Osteoblast (primary cell): ENCODE measurements around the gene FBLN1. TPM values are rescaled to one million over a fixed set of nuclear protein-coding genes. Genes with fewer than 3 reads are reported as not detected.
A peak's percentile ranks its signal among the peaks of the same experiment; 100 is the strongest.

Experiments used
- DNase-seq: peaks from one replicate; pipeline ENCODE4 v3.0.0; 2011; ENCODE audit warnings: low spot score, mixed read lengths; ENCODE audit not compliant: insufficient read length; ENCODE audit errors: missing footprints
- H2AFZ ChIP-seq: 2 replicates; pipeline ENCODE4 v1.6.0; 2011; ENCODE audit warnings: mild to moderate bottlenecking, low read length
- H3K27ac ChIP-seq: 2 replicates; pipeline ENCODE4 v1.5.1; 2011; ENCODE audit warnings: mild to moderate bottlenecking, low read depth, low read length, moderate library complexity
- H3K27me3 ChIP-seq: 2 replicates; pipeline ENCODE4 v1.6.0; 2012; ENCODE audit warnings: mild to moderate bottlenecking, control low read depth, inconsistent platforms, low read length, moderate library complexity; ENCODE audit not compliant: insufficient read depth
- H3K36me3 ChIP-seq: 2 replicates; pipeline ENCODE4 v1.5.1; 2011; ENCODE audit warnings: mild to moderate bottlenecking, low read length, control low read depth, moderate library complexity; ENCODE audit not compliant: insufficient read depth
- H3K4me1 ChIP-seq: 2 replicates; pipeline ENCODE4 v1.5.1; 2011; ENCODE audit warnings: mild to moderate bottlenecking, low read length, control low read depth, moderate library complexity; ENCODE audit not compliant: insufficient read depth
- H3K4me2 ChIP-seq: 2 replicates; pipeline ENCODE4 v1.6.0; 2011; ENCODE audit warnings: mild to moderate bottlenecking, low read length; ENCODE audit not compliant: insufficient read depth
- H3K4me3 ChIP-seq: fragments of 200-600 bp; sonication (generic); 3 replicates; pipeline ENCODE4 v1.5.1; 2012; ENCODE audit warnings: mild to moderate bottlenecking, low read length, inconsistent platforms; ENCODE audit not compliant: insufficient read depth
- H3K79me2 ChIP-seq: 2 replicates; pipeline ENCODE4 v1.6.0; 2012; ENCODE audit warnings: mild to moderate bottlenecking, low read length, control low read depth, inconsistent platforms; ENCODE audit not compliant: insufficient read depth
- H3K9me3 ChIP-seq: 2 replicates; pipeline ENCODE4 v1.5.1; 2011; ENCODE audit warnings: low read depth, low read length, control low read depth
- H4K20me1 ChIP-seq: 2 replicates; pipeline ENCODE4 v1.6.0; 2012; ENCODE audit warnings: mild to moderate bottlenecking, low read length, control low read depth; ENCODE audit not compliant: insufficient read depth
- total RNA-seq: library from RNA; depleted of rRNA; stranded (reverse); fragments of >200 nt; gene quantifications from 2 replicates; pipeline ENCODE4 v1.2.3, GENCODE V29; 2012
- TF ChIP-seq, protein P1 (sequence below): IDR thresholded peaks from 2 replicates; pipeline ENCODE4 v1.5.1; 2011; ENCODE audit warnings: mild to moderate bottlenecking, low read depth, low read length, moderate library complexity; ENCODE audit errors: extremely low read depth

FBLN1 gene
- total RNA-seq, 1 donor: 88.3 TPM

DNA sequence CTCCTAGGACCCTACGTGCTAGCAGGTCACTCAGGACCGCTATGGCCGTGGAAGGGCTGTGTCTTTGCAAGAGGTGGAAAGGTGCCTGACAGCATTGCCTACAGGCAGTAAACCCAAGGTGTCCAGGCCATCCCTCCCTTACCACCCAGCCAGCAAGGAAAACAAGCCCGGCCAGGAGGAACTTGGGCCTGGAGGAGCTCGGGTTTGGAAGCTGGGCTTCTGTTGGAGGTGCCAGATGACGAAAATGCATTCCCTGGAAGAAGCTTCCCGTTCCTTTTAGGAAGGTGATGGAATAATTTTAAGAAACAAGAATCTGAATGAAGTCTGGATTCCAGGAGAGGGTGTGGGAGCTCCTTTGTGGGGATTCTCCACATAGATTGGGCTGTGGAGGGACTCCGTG lies 23.6 kb downstream of the FBLN1 start:
- Histone ChIP-seq H3K4me1 (no peaks in the 10 kb centered on the region), H3K27me3 (no peaks in the 10 kb centered on the region), H3K9me3 (no peaks in the 10 kb centered on the region), H3K79me2 (no peaks in the 10 kb centered on the region), H4K20me1 (no peaks in the 10 kb centered on the region), H3K36me3 (no peaks in the 10 kb centered on the region), H2AFZ (no peak overlapping the region), H3K4me2 (no peak overlapping the region), H3K27ac (no peak overlapping the region), H3K4me3 (no peak overlapping the region)
- TF ChIP-seq, protein P1, sequence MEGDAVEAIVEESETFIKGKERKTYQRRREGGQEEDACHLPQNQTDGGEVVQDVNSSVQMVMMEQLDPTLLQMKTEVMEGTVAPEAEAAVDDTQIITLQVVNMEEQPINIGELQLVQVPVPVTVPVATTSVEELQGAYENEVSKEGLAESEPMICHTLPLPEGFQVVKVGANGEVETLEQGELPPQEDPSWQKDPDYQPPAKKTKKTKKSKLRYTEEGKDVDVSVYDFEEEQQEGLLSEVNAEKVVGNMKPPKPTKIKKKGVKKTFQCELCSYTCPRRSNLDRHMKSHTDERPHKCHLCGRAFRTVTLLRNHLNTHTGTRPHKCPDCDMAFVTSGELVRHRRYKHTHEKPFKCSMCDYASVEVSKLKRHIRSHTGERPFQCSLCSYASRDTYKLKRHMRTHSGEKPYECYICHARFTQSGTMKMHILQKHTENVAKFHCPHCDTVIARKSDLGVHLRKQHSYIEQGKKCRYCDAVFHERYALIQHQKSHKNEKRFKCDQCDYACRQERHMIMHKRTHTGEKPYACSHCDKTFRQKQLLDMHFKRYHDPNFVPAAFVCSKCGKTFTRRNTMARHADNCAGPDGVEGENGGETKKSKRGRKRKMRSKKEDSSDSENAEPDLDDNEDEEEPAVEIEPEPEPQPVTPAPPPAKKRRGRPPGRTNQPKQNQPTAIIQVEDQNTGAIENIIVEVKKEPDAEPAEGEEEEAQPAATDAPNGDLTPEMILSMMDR: no peak
- peak; percentile 54 for DNase-seq

DNA sequence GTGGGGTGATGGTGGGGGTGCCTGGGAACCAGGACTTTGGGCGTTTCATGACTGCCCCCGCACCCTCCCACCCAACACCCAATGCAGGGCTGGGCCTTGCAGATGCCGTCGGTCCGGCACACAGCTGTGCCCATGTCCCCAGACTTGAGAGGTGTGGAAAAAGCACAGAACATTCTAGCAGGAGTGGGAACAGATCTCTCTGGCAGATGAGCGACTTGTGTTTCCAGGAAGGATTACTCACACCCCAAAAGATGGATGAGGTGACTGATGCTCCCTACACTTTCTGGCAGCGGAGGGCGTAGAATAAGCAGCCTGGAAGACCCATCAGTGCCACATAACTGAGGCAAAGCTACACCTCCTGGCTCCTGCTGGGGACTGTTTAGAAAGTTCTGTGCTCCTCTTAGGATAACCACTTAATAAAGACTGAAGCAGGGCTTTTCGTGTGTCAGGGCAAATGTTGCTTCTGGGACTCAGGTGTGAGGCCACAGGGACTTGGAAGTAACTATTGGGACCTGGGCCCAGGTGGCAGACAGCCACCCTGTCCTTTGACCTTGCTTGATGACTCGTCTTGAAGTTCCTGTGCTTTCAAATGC lies 24.2 kb downstream of the FBLN1 start:
- H3K27me3 ChIP-seq: no peaks in the 10 kb centered on the region
- H3K79me2 ChIP-seq: no peaks in the 10 kb centered on the region
- H4K20me1 ChIP-seq: no peaks in the 10 kb centered on the region
- H3K27ac ChIP-seq: no peak overlapping the region
- H3K4me3 ChIP-seq: no peak overlapping the region
- peak; percentile 81 for DNase-seq
- no peak overlapping the region for H2AFZ ChIP-seq
- H3K4me1 ChIP-seq: no peaks in the 10 kb centered on the region
- TF ChIP-seq, protein P1: no peak
- no peak overlapping the region for H3K4me2 ChIP-seq
- H3K36me3 ChIP-seq: no peaks in the 10 kb centered on the region
- H3K9me3 ChIP-seq: no peaks in the 10 kb centered on the region

DNA sequence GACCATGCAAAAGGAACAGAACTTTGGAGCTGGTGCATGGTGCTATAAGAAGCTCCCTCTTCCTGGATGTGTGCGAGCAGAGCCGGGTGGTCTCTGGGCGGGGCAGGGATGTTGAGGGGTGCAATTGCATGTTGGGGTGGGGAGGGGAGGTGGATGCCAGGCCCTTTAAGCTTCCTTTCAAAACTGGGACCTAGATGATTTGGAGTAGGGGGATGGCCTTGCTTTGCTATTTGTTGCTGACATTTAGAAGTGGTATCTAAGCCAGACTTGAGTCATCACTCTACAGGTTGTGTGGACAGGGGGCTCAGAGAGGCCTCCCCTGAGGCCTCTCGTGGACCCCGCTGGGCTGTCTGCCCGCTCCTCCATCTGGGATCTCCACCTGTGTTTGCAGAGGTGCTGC lies 24.8 kb downstream of the FBLN1 start:
- Histone ChIP-seq H3K4me2 (no peak overlapping the region), H3K9me3 (no peaks in the 10 kb centered on the region), H3K4me1 (no peaks in the 10 kb centered on the region), H3K4me3 (no peak overlapping the region), H2AFZ (no peak overlapping the region), H3K27me3 (no peaks in the 10 kb centered on the region), H4K20me1 (no peaks in the 10 kb centered on the region), H3K27ac (no peak overlapping the region), H3K79me2 (no peaks in the 10 kb centered on the region), H3K36me3 (no peaks in the 10 kb centered on the region)
- TF ChIP-seq, protein P1: no peak
- DNase-seq: peak; percentile 71

DNA sequence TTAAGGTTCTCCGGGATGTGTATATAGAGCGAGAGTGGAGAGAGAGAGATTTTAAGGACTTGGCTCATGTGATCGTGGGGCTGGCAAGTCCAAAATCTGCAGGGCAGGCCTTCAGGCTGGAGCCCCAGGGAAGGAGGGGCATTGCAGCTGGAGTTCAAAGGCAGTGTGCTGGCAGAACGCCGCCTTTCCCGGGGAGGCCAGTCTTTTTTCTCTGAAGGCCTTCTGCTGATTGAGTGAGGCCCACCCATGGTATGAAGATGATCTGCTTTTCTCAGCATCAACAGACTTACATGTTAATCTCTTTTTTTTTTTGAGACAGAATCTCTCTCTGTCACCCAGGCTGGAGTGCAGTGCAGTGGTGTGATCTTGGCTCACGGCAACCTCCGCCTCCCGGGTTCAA lies 25.4 kb downstream of the FBLN1 start:
- TF ChIP-seq, protein P1: no peak
- Histone ChIP-seq H4K20me1 (no peaks in the 10 kb centered on the region), H3K4me2 (no peak overlapping the region), H3K79me2 (no peaks in the 10 kb centered on the region), H3K4me3 (no peak overlapping the region), H3K9me3 (no peaks in the 10 kb centered on the region), H2AFZ (no peak overlapping the region), H3K4me1 (no peaks in the 10 kb centered on the region), H3K27ac (no peak overlapping the region), H3K36me3 (no peaks in the 10 kb centered on the region), H3K27me3 (no peaks in the 10 kb centered on the region)
- peak; percentile 3 for DNase-seq
